Gastroesophageal sphincter (tissue), 3 donors: ENCODE results near the gene MTG2.

ENCODE experiments used
- EP300 ChIP-seq: sonication (generic); formaldehyde crosslinking; IDR thresholded peaks from one replicate; pipeline ENCODE4 v1.6.1; 2017; ENCODE audit warnings: antibody characterized with exemption, mild to moderate bottlenecking
- POLR2A ChIP-seq, 2 donors: fragments of 450-650 bp; IDR thresholded peaks; one replicate each; pipeline ENCODE4 v1.6.1; 2017; ENCODE audit warnings: antibody characterized with exemption in 2 of 2, mild to moderate bottlenecking in 2 of 2, moderate library complexity in 1 of 2
- POLR2AphosphoS5 ChIP-seq: sonication (generic); formaldehyde crosslinking; IDR thresholded peaks from one replicate; pipeline ENCODE4 v1.6.1; 2017; ENCODE audit warnings: antibody characterized with exemption
- TF ChIP-seq, protein P1 (sequence below), 4 experiments: fragments of 200-600 bp in 2 of 4; fragments of 450-650 bp in 2 of 4; sonication (generic) in 1 of 4; IDR thresholded peaks; one replicate each; pipeline ENCODE4 v1.5.1; 2017 to 2019; ENCODE audit warnings: antibody characterized with exemption in 4 of 4, mild to moderate bottlenecking in 2 of 4, moderate library complexity in 2 of 4

DNA sequence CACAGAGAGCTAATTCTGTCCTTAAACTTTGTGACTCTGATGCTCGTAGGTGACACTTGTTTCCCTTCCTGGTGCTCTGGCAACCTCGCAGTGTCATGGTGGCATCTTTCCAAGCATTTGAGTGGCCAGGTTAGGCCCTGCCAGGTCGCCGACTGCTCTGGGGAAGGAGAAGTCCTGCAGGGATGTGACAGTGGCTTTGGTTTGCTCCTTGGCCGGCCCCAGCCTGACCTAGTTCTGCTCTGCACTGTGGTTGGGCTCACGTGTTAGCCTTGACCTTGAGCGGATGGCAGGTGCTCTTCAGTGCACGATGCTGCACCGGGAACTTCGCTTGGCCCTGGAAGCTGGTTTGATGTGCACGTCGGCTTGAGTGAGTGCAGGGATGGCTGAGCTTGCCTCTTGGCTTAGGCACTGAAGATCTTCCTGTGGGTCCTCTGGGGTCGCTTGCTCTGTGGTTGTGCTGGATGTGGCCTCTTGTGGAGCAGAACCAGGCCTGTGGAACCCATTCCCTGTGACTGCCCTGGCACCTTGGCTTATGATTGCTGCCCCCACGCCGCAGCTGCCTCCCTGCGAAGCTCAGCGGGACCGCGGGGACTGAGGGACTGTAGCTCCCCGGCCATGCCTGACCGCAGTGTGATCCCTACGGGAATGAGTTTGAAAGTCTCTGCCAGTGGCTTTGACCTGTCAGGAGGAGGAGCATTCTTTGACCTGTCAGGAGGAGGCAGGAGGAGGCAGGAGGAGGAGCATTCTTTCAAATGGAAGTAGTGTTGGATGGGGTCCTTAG, 64.2 kb downstream of the MTG2 start:
- TF ChIP-seq, protein P1, sequence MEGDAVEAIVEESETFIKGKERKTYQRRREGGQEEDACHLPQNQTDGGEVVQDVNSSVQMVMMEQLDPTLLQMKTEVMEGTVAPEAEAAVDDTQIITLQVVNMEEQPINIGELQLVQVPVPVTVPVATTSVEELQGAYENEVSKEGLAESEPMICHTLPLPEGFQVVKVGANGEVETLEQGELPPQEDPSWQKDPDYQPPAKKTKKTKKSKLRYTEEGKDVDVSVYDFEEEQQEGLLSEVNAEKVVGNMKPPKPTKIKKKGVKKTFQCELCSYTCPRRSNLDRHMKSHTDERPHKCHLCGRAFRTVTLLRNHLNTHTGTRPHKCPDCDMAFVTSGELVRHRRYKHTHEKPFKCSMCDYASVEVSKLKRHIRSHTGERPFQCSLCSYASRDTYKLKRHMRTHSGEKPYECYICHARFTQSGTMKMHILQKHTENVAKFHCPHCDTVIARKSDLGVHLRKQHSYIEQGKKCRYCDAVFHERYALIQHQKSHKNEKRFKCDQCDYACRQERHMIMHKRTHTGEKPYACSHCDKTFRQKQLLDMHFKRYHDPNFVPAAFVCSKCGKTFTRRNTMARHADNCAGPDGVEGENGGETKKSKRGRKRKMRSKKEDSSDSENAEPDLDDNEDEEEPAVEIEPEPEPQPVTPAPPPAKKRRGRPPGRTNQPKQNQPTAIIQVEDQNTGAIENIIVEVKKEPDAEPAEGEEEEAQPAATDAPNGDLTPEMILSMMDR (IDR thresholded peaks at IDR 0.05) = no peak
- TF ChIP-seq POLR2A (IDR thresholded peaks at IDR 0.05) = no peak
- no peak for TF ChIP-seq POLR2AphosphoS5
- no peak for TF ChIP-seq EP300
